HL-60 (cell line): Measurements from ENCODE around the gene NAALADL2.

Experiments
- DNase-seq, 2 experiments: peaks; one replicate each; pipeline ENCODE4 v3.0.0-alpha.2; 2010 to 2020; ENCODE audit warnings: low read depth in 1 of 2, low spot score in 1 of 2
- H3K27ac ChIP-seq: fragments of 250-450 bp; sonication (Bioruptor Pico); replicated peaks from 2 replicates; pipeline ENCODE4 v1.5.1; 2020; ENCODE audit warnings: mild to moderate bottlenecking, moderate library complexity
- H3K27me3 ChIP-seq: fragments of 250-450 bp; sonication (Bioruptor Pico); 2 replicates; pipeline ENCODE4 v1.5.1; 2021; ENCODE audit warnings: mild to moderate bottlenecking, moderate library complexity; ENCODE audit not compliant: insufficient read depth, poor library complexity, severe bottlenecking
- H3K4me3 ChIP-seq: replicated peaks from 2 replicates; pipeline ENCODE4 v1.5.1; 2011; ENCODE audit warnings: mild to moderate bottlenecking, control low read depth, low read length; ENCODE audit not compliant: insufficient read depth
- GABPA ChIP-seq: IDR thresholded peaks from 2 replicates; pipeline ENCODE4 v1.6.1; 2012; ENCODE audit warnings: low read depth
- POLR2AphosphoS5 ChIP-seq: IDR thresholded peaks from 2 replicates; pipeline ENCODE4 v1.6.1; 2012; ENCODE audit warnings: low read depth
- SPI1 ChIP-seq: IDR thresholded peaks from 2 replicates; pipeline ENCODE4 v1.6.1; 2012; ENCODE audit warnings: low read depth, mild to moderate bottlenecking, borderline replicate concordance
- TF ChIP-seq, protein P1 (sequence below): IDR thresholded peaks from one replicate; pipeline ENCODE4 v1.5.1; 2011; ENCODE audit warnings: low read length, control low read depth, inconsistent platforms; ENCODE audit not compliant: insufficient read depth
- TF ChIP-seq, protein P2 (sequence below): IDR thresholded peaks from 2 replicates; pipeline ENCODE4 v1.6.1; 2012; ENCODE audit warnings: low read depth; ENCODE audit not compliant: insufficient replicate concordance

Gene NAALADL2

DNA sequence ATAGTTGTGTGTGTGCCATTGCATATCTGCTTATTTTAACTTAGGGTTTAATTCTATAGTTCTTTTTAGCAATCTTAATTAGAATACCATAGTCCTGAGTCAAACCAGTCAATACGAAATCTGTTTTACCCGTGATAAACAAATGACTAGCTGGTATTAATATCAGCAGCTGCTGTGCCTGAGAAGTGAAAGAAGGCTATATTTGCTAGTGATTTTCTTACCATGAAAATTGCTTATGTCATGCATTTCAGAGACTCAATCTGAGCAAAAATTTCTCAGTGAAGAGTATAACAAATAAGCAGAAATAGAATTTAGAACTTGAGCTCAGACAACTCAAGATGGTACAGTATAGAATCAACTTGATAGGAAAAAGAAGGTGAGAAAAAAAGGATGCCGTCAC lies 820.4 kb downstream of the NAALADL2 start:
- no peak for DNase-seq
- H3K27me3 ChIP-seq = no peaks in the 10 kb centered on the region
- H3K27ac ChIP-seq = no peak overlapping the region
- no peak overlapping the region for H3K4me3 ChIP-seq
- TF ChIP-seq, protein P1, sequence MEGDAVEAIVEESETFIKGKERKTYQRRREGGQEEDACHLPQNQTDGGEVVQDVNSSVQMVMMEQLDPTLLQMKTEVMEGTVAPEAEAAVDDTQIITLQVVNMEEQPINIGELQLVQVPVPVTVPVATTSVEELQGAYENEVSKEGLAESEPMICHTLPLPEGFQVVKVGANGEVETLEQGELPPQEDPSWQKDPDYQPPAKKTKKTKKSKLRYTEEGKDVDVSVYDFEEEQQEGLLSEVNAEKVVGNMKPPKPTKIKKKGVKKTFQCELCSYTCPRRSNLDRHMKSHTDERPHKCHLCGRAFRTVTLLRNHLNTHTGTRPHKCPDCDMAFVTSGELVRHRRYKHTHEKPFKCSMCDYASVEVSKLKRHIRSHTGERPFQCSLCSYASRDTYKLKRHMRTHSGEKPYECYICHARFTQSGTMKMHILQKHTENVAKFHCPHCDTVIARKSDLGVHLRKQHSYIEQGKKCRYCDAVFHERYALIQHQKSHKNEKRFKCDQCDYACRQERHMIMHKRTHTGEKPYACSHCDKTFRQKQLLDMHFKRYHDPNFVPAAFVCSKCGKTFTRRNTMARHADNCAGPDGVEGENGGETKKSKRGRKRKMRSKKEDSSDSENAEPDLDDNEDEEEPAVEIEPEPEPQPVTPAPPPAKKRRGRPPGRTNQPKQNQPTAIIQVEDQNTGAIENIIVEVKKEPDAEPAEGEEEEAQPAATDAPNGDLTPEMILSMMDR = no peak
- no peak for TF ChIP-seq SPI1
- TF ChIP-seq GABPA = no peak
- no peak for TF ChIP-seq POLR2AphosphoS5
- TF ChIP-seq, protein P2, sequence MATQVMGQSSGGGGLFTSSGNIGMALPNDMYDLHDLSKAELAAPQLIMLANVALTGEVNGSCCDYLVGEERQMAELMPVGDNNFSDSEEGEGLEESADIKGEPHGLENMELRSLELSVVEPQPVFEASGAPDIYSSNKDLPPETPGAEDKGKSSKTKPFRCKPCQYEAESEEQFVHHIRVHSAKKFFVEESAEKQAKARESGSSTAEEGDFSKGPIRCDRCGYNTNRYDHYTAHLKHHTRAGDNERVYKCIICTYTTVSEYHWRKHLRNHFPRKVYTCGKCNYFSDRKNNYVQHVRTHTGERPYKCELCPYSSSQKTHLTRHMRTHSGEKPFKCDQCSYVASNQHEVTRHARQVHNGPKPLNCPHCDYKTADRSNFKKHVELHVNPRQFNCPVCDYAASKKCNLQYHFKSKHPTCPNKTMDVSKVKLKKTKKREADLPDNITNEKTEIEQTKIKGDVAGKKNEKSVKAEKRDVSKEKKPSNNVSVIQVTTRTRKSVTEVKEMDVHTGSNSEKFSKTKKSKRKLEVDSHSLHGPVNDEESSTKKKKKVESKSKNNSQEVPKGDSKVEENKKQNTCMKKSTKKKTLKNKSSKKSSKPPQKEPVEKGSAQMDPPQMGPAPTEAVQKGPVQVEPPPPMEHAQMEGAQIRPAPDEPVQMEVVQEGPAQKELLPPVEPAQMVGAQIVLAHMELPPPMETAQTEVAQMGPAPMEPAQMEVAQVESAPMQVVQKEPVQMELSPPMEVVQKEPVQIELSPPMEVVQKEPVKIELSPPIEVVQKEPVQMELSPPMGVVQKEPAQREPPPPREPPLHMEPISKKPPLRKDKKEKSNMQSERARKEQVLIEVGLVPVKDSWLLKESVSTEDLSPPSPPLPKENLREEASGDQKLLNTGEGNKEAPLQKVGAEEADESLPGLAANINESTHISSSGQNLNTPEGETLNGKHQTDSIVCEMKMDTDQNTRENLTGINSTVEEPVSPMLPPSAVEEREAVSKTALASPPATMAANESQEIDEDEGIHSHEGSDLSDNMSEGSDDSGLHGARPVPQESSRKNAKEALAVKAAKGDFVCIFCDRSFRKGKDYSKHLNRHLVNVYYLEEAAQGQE = no peak

DNA sequence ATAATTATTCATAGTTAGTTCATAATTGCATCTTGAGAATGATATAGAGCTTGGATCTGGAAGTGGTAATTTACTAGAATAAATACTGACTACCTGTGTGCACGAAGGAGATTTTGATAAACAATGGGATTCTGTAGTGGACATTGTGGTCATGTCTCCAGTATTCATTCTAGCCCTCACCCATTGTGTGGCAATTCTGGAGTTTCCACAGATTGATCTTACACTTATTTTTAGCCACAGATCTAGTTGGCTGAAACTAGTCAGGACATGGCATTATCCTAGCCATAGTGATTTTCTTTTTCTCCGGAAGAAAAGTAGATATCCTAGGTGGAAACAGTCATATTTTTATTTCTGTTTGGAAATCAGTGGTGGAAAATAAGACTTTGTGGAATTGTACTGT lies 833.1 kb downstream of the NAALADL2 start:
- TF ChIP-seq, protein P1 = no peak
- TF ChIP-seq, protein P2 = no peak
- TF ChIP-seq GABPA = no peak
- TF ChIP-seq SPI1 = no peak
- no peak for TF ChIP-seq POLR2AphosphoS5
- DNase-seq = no peak

DNA sequence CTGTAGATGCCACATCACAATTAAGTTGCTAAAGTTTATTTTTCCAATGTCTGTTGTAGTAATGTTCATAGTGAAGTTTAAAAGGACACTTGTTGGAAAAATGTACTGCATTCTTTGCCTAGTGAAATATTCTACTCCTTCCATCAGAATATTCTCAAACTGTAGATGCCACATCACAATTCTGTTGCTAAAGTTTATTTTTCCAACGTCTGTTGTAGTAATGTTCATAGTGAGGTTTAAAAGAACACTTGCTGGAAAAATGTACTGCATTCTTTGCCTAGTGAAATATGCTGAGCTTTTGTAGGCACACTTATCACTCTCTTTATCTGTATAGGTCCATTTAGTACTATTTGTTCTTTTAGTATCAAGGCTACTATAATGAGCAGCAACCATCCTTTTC lies 836.1 kb downstream of the NAALADL2 start:
- DNase-seq = no peak
- H3K4me3 ChIP-seq = no peak overlapping the region

More for the DNA sequence above, 833.1 kb downstream of the NAALADL2 start:
- H3K4me3 ChIP-seq = no peak overlapping the region
- no peaks in the 10 kb centered on the region for H3K27me3 ChIP-seq
- no peak overlapping the region for H3K27ac ChIP-seq

More for the DNA sequence above, 836.1 kb downstream of the NAALADL2 start:
- H3K27ac ChIP-seq = no peak overlapping the region
- TF ChIP-seq, protein P2 = no peak
- TF ChIP-seq, protein P1 = no peak
- TF ChIP-seq POLR2AphosphoS5 (no peak), SPI1 (no peak), GABPA (no peak)
- H3K27me3 ChIP-seq = no peaks in the 10 kb centered on the region
